GM19099 (cell line): ENCODE data around the gene VPS13D.

Experiments
- POLR2A ChIP-seq: IDR thresholded peaks from 3 replicates; pipeline ENCODE4 v1.6.1; 2011; ENCODE audit warnings: low read depth; ENCODE audit not compliant: insufficient read length; ENCODE audit errors: extremely low read depth

Gene VPS13D

GRCh38 chr1:12436817-12437599 is 207.2 kb downstream of the VPS13D start:
- no peak for TF ChIP-seq POLR2A

GRCh38 chr1:12437629-12438028 is 207.8 kb downstream of the VPS13D start:
- no peak for TF ChIP-seq POLR2A

GRCh38 chr1:12438349-12438924 is 208.6 kb downstream of the VPS13D start:
- TF ChIP-seq POLR2A = no peak

GRCh38 chr1:12439073-12439472 is 209.2 kb downstream of the VPS13D start:
- no peak for TF ChIP-seq POLR2A

- no peak for TF ChIP-seq POLR2A
Measured at GRCh38 chr1:12441414-12442105, 211.7 kb downstream of the VPS13D start.

- no peak for TF ChIP-seq POLR2A
Measured at GRCh38 chr1:12442217-12442616, 212.4 kb downstream of the VPS13D start.

- no peak for TF ChIP-seq POLR2A
Measured at GRCh38 chr1:12443151-12443550, 213.3 kb downstream of the VPS13D start.

GRCh38 chr1:12444329-12444841 is 214.6 kb downstream of the VPS13D start:
- no peak for TF ChIP-seq POLR2A

- no peak for TF ChIP-seq POLR2A
Measured at GRCh38 chr1:12445257-12445656, 215.4 kb downstream of the VPS13D start.

- TF ChIP-seq POLR2A = no peak
Measured at GRCh38 chr1:12446593-12446992, 216.8 kb downstream of the VPS13D start.

- no peak for TF ChIP-seq POLR2A
Measured at GRCh38 chr1:12447307-12447706, 217.5 kb downstream of the VPS13D start.

- TF ChIP-seq POLR2A = no peak
Measured at GRCh38 chr1:12447849-12448312, 218.1 kb downstream of the VPS13D start.

GRCh38 chr1:12448746-12449177 is 218.9 kb downstream of the VPS13D start:
- no peak for TF ChIP-seq POLR2A

GRCh38 chr1:12450090-12450755 is 220.4 kb downstream of the VPS13D start:
- no peak for TF ChIP-seq POLR2A
